ENCODE data around the gene SPTLC1.
"Not testable (repeated sequence)": the region's sequence is repeated elsewhere in the genome, so short reads cannot be mapped to it uniquely, and the experiment has no call there.

The SPTLC1 gene

GRCh38 chr9:92150501-92151470 is 35.6 kb upstream of the SPTLC1 start:
- not testable (repeated sequence) for H3K9ac ChIP-seq (ENCODE audit: low read length); H3K27me3 ChIP-seq (replicated peaks; ENCODE audit: control insufficient read depth, insufficient read depth, low read length); H3K4me3 ChIP-seq (ENCODE audit: low read length); H3K9me3 ChIP-seq (ENCODE audit: control insufficient read depth, low read length); DNase-seq (ENCODE audit: low read depth); H3K36me3 ChIP-seq (ENCODE audit: control insufficient read depth, insufficient read depth, low read length, severe bottlenecking)
- peaks cover 31% of the 10 kb centered on the region for H3K4me1 ChIP-seq (ENCODE audit: control insufficient read depth, insufficient read depth, low read length)

DNA sequence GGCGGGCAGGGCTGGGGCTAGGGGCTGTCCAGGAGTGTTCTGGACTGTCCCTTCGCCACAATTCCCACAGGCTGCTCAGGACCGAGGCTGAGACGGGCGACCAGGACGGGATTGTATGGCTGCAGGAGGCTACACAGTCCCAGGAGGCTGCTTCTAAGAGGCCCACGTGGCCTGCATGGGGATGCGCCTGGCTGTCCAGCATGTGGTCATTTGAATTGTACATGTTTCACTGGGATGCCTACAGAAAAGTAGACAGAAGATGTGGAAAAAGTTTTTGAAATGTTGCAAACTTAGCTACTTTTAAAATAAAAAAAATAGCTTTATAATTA is 32.6 kb upstream of the SPTLC1 start:
- Histone ChIP-seq H3K4me3 (ENCODE audit: low read length) (peak overlapping the region; percentile 51), H3K27me3 (replicated peaks; ENCODE audit: control insufficient read depth, insufficient read depth, low read length) (no peaks in the 10 kb centered on the region), H3K4me1 (ENCODE audit: control insufficient read depth, insufficient read depth, low read length) (peaks cover 27% of the 10 kb centered on the region), H3K9ac (ENCODE audit: low read length) (peak overlapping the region; percentile 76), H3K9me3 (ENCODE audit: control insufficient read depth, low read length) (no peaks in the 10 kb centered on the region), H3K36me3 (ENCODE audit: control insufficient read depth, insufficient read depth, low read length, severe bottlenecking) (no peaks in the 10 kb centered on the region)
- no peak for DNase-seq (ENCODE audit: low read depth)

DNA sequence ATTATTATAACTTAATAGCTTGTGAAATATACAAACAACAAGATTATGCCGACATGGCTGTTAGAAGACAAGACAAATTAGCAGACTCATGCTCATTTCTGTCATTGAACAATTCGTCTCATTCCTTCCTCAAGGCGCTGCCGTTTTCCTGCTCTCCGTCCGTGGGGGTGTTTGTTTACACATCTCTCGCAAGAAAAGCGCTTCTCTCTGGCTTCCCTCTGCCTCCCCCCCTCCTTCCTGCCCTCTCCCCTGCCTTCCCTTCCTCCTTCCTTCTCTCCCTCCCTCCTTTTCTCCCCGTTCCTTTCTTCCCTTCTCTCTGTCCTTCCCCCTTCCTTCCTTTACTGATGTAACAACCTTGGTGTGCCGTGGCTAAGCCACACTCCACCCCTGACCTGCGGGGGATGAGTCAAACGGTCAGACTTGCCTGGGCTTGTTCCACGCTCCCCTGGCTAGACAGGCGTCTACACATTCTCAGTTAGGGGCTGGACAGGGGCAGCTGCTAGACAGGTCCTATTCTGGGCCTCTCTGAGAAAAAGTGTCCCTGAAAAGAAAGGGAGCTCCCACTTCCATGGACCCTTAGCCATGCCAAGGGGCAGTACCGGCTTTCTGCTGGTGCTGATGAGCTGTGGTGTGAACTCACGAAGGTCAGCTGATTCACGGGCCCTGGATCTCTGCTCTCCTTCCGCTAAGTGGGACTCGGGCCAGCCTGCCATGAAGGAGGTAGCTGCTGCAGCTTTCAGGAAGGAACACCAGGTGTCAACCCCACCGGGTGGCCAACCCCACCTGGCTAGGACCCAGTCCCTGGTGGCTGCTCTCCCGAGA is 32.0 kb upstream of the SPTLC1 start:
- DNase-seq (ENCODE audit: low read depth): peak; percentile 92

GRCh38 chr9:92146610-92147009 is 31.4 kb upstream of the SPTLC1 start:
- peaks cover 23% of the 10 kb centered on the region for H3K4me1 ChIP-seq (ENCODE audit: control insufficient read depth, insufficient read depth, low read length)
- peak overlapping the region; percentile 76 for H3K9ac ChIP-seq (ENCODE audit: low read length)
- H3K36me3 ChIP-seq (ENCODE audit: control insufficient read depth, insufficient read depth, low read length, severe bottlenecking): no peaks in the 10 kb centered on the region
- H3K27me3 ChIP-seq (replicated peaks; ENCODE audit: control insufficient read depth, insufficient read depth, low read length): no peaks in the 10 kb centered on the region
- peak; percentile 45 for DNase-seq (ENCODE audit: low read depth)
- peak overlapping the region; percentile 51 for H3K4me3 ChIP-seq (ENCODE audit: low read length)
- H3K9me3 ChIP-seq (ENCODE audit: control insufficient read depth, low read length): no peaks in the 10 kb centered on the region

More for the DNA sequence above, 32.0 kb upstream of the SPTLC1 start:
- Histone ChIP-seq H3K9ac (ENCODE audit: low read length) (peak overlapping the region; percentile 76), H3K4me1 (ENCODE audit: control insufficient read depth, insufficient read depth, low read length) (peaks cover 27% of the 10 kb centered on the region), H3K27me3 (replicated peaks; ENCODE audit: control insufficient read depth, insufficient read depth, low read length) (no peaks in the 10 kb centered on the region), H3K4me3 (ENCODE audit: low read length) (peak overlapping the region; percentile 51), H3K9me3 (ENCODE audit: control insufficient read depth, low read length) (no peaks in the 10 kb centered on the region), H3K36me3 (ENCODE audit: control insufficient read depth, insufficient read depth, low read length, severe bottlenecking) (no peaks in the 10 kb centered on the region)

GRCh38 chr9:92145784-92146183 is 30.6 kb upstream of the SPTLC1 start:
- not testable (repeated sequence) for H3K36me3 ChIP-seq (ENCODE audit: control insufficient read depth, insufficient read depth, low read length, severe bottlenecking); H3K9ac ChIP-seq (ENCODE audit: low read length); H3K4me3 ChIP-seq (ENCODE audit: low read length); H3K27me3 ChIP-seq (replicated peaks; ENCODE audit: control insufficient read depth, insufficient read depth, low read length); H3K9me3 ChIP-seq (ENCODE audit: control insufficient read depth, low read length); DNase-seq (ENCODE audit: low read depth)
- H3K4me1 ChIP-seq (ENCODE audit: control insufficient read depth, insufficient read depth, low read length): peaks cover 21% of the 10 kb centered on the region

GRCh38 chr9:92142329-92142728 is 27.1 kb upstream of the SPTLC1 start:
- H3K4me1 ChIP-seq (ENCODE audit: control insufficient read depth, insufficient read depth, low read length): peaks cover 41% of the 10 kb centered on the region

GRCh38 chr9:92141144-92142129 is 26.2 kb upstream of the SPTLC1 start:
- Histone ChIP-seq H3K36me3 (ENCODE audit: control insufficient read depth, insufficient read depth, low read length, severe bottlenecking) (no peaks in the 10 kb centered on the region), H3K9ac (ENCODE audit: low read length) (peak overlapping the region; percentile 72), H3K4me3 (ENCODE audit: low read length) (peak overlapping the region; percentile 76), H3K4me1 (ENCODE audit: control insufficient read depth, insufficient read depth, low read length) (peaks cover 32% of the 10 kb centered on the region), H3K27me3 (replicated peaks; ENCODE audit: control insufficient read depth, insufficient read depth, low read length) (no peaks in the 10 kb centered on the region), H3K9me3 (ENCODE audit: control insufficient read depth, low read length) (no peaks in the 10 kb centered on the region)
- peak; percentile 73 for DNase-seq (ENCODE audit: low read depth)

More at GRCh38 chr9:92142329-92142728, 27.1 kb upstream of the SPTLC1 start:
- DNase-seq (ENCODE audit: low read depth): no peak
- Histone ChIP-seq H3K27me3 (replicated peaks; ENCODE audit: control insufficient read depth, insufficient read depth, low read length) (no peaks in the 10 kb centered on the region), H3K9me3 (ENCODE audit: control insufficient read depth, low read length) (no peaks in the 10 kb centered on the region), H3K4me3 (ENCODE audit: low read length) (no peak overlapping the region), H3K36me3 (ENCODE audit: control insufficient read depth, insufficient read depth, low read length, severe bottlenecking) (no peaks in the 10 kb centered on the region), H3K9ac (ENCODE audit: low read length) (no peak overlapping the region)

DNA sequence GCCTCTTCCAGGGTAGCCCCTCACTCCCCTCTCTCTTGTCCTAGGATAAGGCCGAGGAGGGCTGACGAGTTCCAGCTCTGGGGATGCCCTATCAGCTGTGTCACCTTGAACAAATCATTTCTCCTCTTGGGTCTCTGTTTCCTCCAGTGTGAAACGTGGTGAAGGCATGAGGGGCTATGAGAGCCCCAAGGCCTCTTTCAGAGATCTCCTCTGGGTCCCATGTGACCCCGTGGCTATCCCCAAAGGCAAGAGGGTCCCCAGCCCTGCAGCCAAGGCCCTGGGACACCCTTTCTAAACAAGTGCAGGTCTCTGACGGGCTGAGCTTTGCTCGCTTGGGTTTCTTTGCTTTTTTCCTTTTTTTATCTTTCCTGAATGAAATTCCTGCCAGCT is 25.5 kb upstream of the SPTLC1 start:
- Histone ChIP-seq H3K4me1 (ENCODE audit: control insufficient read depth, insufficient read depth, low read length) (peaks cover 28% of the 10 kb centered on the region), H3K9me3 (ENCODE audit: control insufficient read depth, low read length) (no peaks in the 10 kb centered on the region), H3K4me3 (ENCODE audit: low read length) (peak overlapping the region; percentile 76), H3K27me3 (replicated peaks; ENCODE audit: control insufficient read depth, insufficient read depth, low read length) (no peaks in the 10 kb centered on the region), H3K9ac (ENCODE audit: low read length) (peak overlapping the region; percentile 72), H3K36me3 (ENCODE audit: control insufficient read depth, insufficient read depth, low read length, severe bottlenecking) (no peaks in the 10 kb centered on the region)
- no peak for DNase-seq (ENCODE audit: low read depth)

DNA sequence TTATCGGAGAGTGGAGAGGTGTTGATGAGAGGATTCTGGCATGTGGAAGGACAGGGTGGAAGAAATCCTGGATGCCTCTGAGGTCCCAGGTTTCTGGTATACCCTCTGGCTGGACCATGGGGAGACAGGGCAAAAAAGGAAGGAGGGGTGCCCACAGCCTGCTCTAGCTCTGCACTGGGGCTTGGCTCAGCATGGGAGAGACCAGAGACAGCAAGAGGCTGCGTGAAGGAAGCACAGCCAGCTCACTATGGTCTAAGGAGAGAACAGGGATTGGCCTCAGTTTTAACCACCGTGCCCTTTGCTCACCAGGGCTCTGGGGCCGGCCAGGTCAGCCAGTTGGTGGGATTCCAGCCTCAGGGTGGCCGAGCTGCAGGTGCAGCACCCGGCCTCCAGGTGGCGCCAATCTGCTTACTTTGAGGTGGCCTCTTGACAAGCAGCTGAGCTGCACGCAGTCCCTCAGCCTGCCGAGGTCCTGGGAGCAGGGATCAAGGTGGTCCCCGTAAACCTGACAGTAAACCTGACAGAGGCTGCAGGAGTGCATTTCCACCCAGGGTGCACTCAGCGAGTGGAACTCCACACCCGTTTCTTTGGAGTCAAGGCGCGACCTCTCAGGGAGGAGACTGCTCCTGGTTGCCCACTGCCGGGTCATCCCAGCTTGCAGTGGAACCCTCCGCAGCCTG is 25.0 kb upstream of the SPTLC1 start:
- Histone ChIP-seq H3K9me3 (ENCODE audit: control insufficient read depth, low read length) (no peaks in the 10 kb centered on the region), H3K36me3 (ENCODE audit: control insufficient read depth, insufficient read depth, low read length, severe bottlenecking) (no peaks in the 10 kb centered on the region), H3K4me1 (ENCODE audit: control insufficient read depth, insufficient read depth, low read length) (peaks cover 28% of the 10 kb centered on the region), H3K9ac (ENCODE audit: low read length) (peak overlapping the region; percentile 72), H3K4me3 (ENCODE audit: low read length) (peak overlapping the region; percentile 76), H3K27me3 (replicated peaks; ENCODE audit: control insufficient read depth, insufficient read depth, low read length) (no peaks in the 10 kb centered on the region)
- peak; percentile 85 for DNase-seq (ENCODE audit: low read depth)

DNA sequence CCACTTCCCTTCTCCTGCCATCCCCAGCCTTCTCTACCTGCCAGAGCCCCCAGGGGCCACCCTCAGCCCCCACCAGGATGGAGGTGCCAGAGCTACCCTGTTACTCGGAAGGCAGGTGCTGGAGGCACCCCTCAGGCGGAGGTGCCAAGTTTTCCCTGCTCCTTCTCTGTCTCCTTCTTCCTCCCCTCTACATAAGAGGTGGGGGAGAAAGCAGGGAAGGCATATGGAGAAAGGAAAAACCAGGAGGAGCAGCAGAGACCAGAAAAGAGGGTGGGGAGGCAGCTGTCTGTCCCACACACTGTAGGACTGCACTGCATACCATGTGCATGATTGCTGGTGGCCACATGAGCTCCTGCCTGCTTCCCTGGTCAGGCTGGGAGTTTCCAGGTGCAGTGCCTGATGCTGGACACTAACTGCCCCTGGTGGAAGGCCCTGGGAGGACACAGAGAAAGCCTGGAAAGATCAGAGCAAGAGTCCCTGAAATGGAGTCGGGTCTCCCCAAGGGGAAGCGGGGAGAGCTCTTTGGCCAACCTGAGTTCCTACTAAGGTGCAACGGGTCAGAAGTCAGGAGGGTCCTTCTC is 23.8 kb upstream of the SPTLC1 start:
- Histone ChIP-seq H3K4me1 (ENCODE audit: control insufficient read depth, insufficient read depth, low read length) (peaks cover 36% of the 10 kb centered on the region), H3K9ac (ENCODE audit: low read length) (peak overlapping the region; percentile 54)
- DNase-seq (ENCODE audit: low read depth): peak; percentile 30
- H3K36me3 ChIP-seq (ENCODE audit: control insufficient read depth, insufficient read depth, low read length, severe bottlenecking); H3K4me3 ChIP-seq (ENCODE audit: low read length); H3K27me3 ChIP-seq (replicated peaks; ENCODE audit: control insufficient read depth, insufficient read depth, low read length); H3K9me3 ChIP-seq (ENCODE audit: control insufficient read depth, low read length): not testable (repeated sequence)
